ENCODE results near the gene ZNF771.
"Not testable (repeated sequence)": the region's sequence is repeated elsewhere in the genome, so short reads cannot be mapped to it uniquely, and the experiment has no call there.

Gene ZNF771

GRCh38 chr16:30445408-30446202 is 38.2 kb downstream of the ZNF771 start, which contains the start of gene SEPHS2:
Gene SEPHS2 (minus strand): TSS chr16:30445874. CDS start chr16:30445727, 147 bp downstream.
- Histone ChIP-seq H3K79me2 (ENCODE audit: low read length) (peaks cover 18% of the 10 kb centered on the region), H3K27ac (ENCODE audit: low read length) (peak within 1 kb of the TSS; percentile 68), H2AFZ (ENCODE audit: low read depth, low read length) (peak within 1 kb of the TSS; percentile 88), H3K9me3 (ENCODE audit: insufficient read depth, low read length) (no peaks in the 10 kb centered on the region), H3K4me3 (ENCODE audit: low read length) (peak within 1 kb of the TSS; percentile 89), H3K4me2 (ENCODE audit: low read length) (peak within 1 kb of the TSS; percentile 89), H3K27me3 (ENCODE audit: low read depth, low read length) (no peaks in the 10 kb centered on the region), H3K9ac (ENCODE audit: low read length) (peak within 1 kb of the TSS; percentile 83), H4K20me1 (ENCODE audit: insufficient read depth, low read length) (no peaks in the 10 kb centered on the region), H3K4me1 (ENCODE audit: low read length) (peaks cover 18% of the 10 kb centered on the region), H3K36me3 (replicated peaks; ENCODE audit: low read depth, low read length) (peaks cover 22% of the 10 kb centered on the region)
- TF ChIP-seq EZH2phosphoT487 (IDR thresholded peaks at IDR 0.05; ENCODE audit: low read depth): no peak
- TF ChIP-seq CTCF (IDR thresholded peaks at IDR 0.05; ENCODE audit: low read depth, low read length): peak; percentile 46

- H2AFZ ChIP-seq (ENCODE audit: low read depth, low read length): peak overlapping the region; percentile 88
- H3K36me3 ChIP-seq (replicated peaks; ENCODE audit: low read depth, low read length): peaks cover 22% of the 10 kb centered on the region
- peaks cover 22% of the 10 kb centered on the region for H3K4me1 ChIP-seq (ENCODE audit: low read length)
- H4K20me1 ChIP-seq (ENCODE audit: insufficient read depth, low read length): no peaks in the 10 kb centered on the region
- no peaks in the 10 kb centered on the region for H3K27me3 ChIP-seq (ENCODE audit: low read depth, low read length)
- H3K4me3 ChIP-seq (ENCODE audit: low read length): peak overlapping the region; percentile 89
- peak overlapping the region; percentile 20; the same call in 1 of the 2 replicates for H3K27ac ChIP-seq (ENCODE audit: low read length)
- peak overlapping the region; percentile 89 for H3K4me2 ChIP-seq (ENCODE audit: low read length)
- peaks cover 18% of the 10 kb centered on the region for H3K79me2 ChIP-seq (ENCODE audit: low read length)
- TF ChIP-seq EZH2phosphoT487 (IDR thresholded peaks at IDR 0.05; ENCODE audit: low read depth) (no peak), CTCF (IDR thresholded peaks at IDR 0.05; ENCODE audit: low read depth, low read length) (no peak)
- H3K9me3 ChIP-seq (ENCODE audit: insufficient read depth, low read length): no peaks in the 10 kb centered on the region
- peak overlapping the region; percentile 37; the same call in 1 of the 2 replicates for H3K9ac ChIP-seq (ENCODE audit: low read length)
Observed at GRCh38 chr16:30446203-30446595, 38.8 kb downstream of the ZNF771 start.

DNA sequence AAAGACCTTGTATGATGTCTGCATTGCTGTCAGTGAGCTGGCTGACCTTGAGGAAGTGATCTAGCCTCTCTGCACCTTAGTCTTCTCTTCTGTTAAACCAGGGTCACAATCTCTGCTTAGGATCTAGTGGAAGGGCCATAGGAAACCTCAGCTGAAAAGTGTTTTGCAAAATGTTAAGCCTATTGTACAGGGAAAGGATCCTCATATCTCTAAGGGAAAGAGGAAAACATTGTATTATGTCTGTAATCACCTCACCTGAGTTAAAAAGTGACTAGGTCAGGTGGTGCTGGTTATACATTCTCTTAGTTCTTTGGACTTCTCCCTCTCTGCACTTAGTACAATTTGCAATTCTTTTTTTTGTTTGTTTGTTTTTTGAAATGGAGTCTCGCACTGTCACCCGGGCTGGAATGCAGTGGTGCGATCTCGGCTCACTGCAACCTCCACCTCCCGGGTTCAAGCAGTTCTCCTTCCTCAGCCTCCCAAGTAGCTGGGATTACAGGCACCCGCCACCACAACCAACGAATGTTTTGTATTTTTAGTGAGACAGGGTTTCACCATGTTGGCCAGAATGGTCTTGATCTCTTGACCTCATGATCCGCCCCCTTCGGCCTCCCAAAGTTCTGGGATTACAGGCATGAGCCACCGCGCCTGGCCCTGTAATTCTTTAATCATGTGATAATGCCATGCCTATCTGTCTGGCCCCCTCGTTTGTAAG is 40.3 kb downstream of the ZNF771 start:
- Histone ChIP-seq H3K9ac (ENCODE audit: low read length) (no peak overlapping the region), H4K20me1 (ENCODE audit: insufficient read depth, low read length) (no peaks in the 10 kb centered on the region), H3K4me2 (ENCODE audit: low read length) (no peak overlapping the region), H3K27me3 (ENCODE audit: low read depth, low read length) (no peaks in the 10 kb centered on the region), H3K79me2 (ENCODE audit: low read length) (peaks cover 18% of the 10 kb centered on the region), H3K9me3 (ENCODE audit: insufficient read depth, low read length) (no peaks in the 10 kb centered on the region), H3K27ac (ENCODE audit: low read length) (no peak overlapping the region), H3K4me3 (ENCODE audit: low read length) (no peak overlapping the region), H2AFZ (ENCODE audit: low read depth, low read length) (no peak overlapping the region), H3K4me1 (ENCODE audit: low read length) (peaks cover 32% of the 10 kb centered on the region), H3K36me3 (replicated peaks; ENCODE audit: low read depth, low read length) (peaks cover 22% of the 10 kb centered on the region)
- TF ChIP-seq EZH2phosphoT487 (IDR thresholded peaks at IDR 0.05; ENCODE audit: low read depth) (no peak), CTCF (IDR thresholded peaks at IDR 0.05; ENCODE audit: low read depth, low read length) (no peak)

GRCh38 chr16:30449116-30449435 is 41.7 kb downstream of the ZNF771 start:
- TF ChIP-seq EZH2phosphoT487 (IDR thresholded peaks at IDR 0.05; ENCODE audit: low read depth): no peak
- no peak for TF ChIP-seq CTCF (IDR thresholded peaks at IDR 0.05; ENCODE audit: low read depth, low read length)
- Histone ChIP-seq H3K79me2 (ENCODE audit: low read length) (peaks cover 15% of the 10 kb centered on the region), H3K9me3 (ENCODE audit: insufficient read depth, low read length) (no peaks in the 10 kb centered on the region), H3K27me3 (ENCODE audit: low read depth, low read length) (no peaks in the 10 kb centered on the region), H3K4me3 (ENCODE audit: low read length) (no peak overlapping the region), H3K4me2 (ENCODE audit: low read length) (no peak overlapping the region), H4K20me1 (ENCODE audit: insufficient read depth, low read length) (no peaks in the 10 kb centered on the region), H3K4me1 (ENCODE audit: low read length) (peaks cover 45% of the 10 kb centered on the region), H3K36me3 (replicated peaks; ENCODE audit: low read depth, low read length) (peaks cover 11% of the 10 kb centered on the region), H3K9ac (ENCODE audit: low read length) (no peak overlapping the region), H2AFZ (ENCODE audit: low read depth, low read length) (no peak overlapping the region), H3K27ac (ENCODE audit: low read length) (no peak overlapping the region)

- Histone ChIP-seq H3K4me2 (ENCODE audit: low read length) (peak overlapping the region; percentile 69), H3K4me3 (ENCODE audit: low read length) (peak overlapping the region; percentile 49), H3K4me1 (ENCODE audit: low read length) (peaks cover 40% of the 10 kb centered on the region), H3K27ac (ENCODE audit: low read length) (peak overlapping the region; percentile 64), H3K9ac (ENCODE audit: low read length) (peak overlapping the region; percentile 51), H2AFZ (ENCODE audit: low read depth, low read length) (peak overlapping the region; percentile 79)
- H3K36me3 ChIP-seq (replicated peaks; ENCODE audit: low read depth, low read length); H4K20me1 ChIP-seq (ENCODE audit: insufficient read depth, low read length); H3K79me2 ChIP-seq (ENCODE audit: low read length); H3K27me3 ChIP-seq (ENCODE audit: low read depth, low read length); H3K9me3 ChIP-seq (ENCODE audit: insufficient read depth, low read length): not testable (repeated sequence)
Observed at GRCh38 chr16:30452709-30453580, 45.5 kb downstream of the ZNF771 start.

All from OCI-LY3 (cell line).